Left ventricle myocardium inferior (tissue), 1 donor: ENCODE measurements around the gene GRM8. TPM values are rescaled to one million over a fixed set of nuclear protein-coding genes. Genes with fewer than 3 reads are reported as not detected.
A peak's percentile ranks its signal among the peaks of the same experiment; 100 is the strongest.

Experiments
- DNase-seq: peaks from one replicate; pipeline ENCODE4 v3.0.0-alpha.2; 2020
- H3K27ac ChIP-seq: fragments of 200-600 bp; replicated peaks from 2 replicates; pipeline ENCODE4 v1.8.0; 2021
- H3K27me3 ChIP-seq: fragments of 200-600 bp; 2 replicates; pipeline ENCODE4 v1.8.0; 2021; ENCODE audit warnings: low read depth
- H3K36me3 ChIP-seq: fragments of 200-600 bp; 2 replicates; pipeline ENCODE4 v1.8.0; 2021
- H3K4me1 ChIP-seq: fragments of 200-600 bp; 2 replicates; pipeline ENCODE4 v1.8.0; 2021
- H3K4me3 ChIP-seq: fragments of 200-600 bp; 2 replicates; pipeline ENCODE4 v1.8.0; 2021; ENCODE audit warnings: mild to moderate bottlenecking, moderate library complexity
- H3K9me3 ChIP-seq: fragments of 200-600 bp; replicated peaks from 2 replicates; pipeline ENCODE4 v1.8.0; 2021
- intact Hi-C: fragments of 100-400 bp; cut with micrococcal nuclease; formaldehyde crosslinking; loops from one replicate; pipeline ENCODE4 v1.11.0; 2022
- long read RNA-seq: library from polyadenylated mRNA; unstranded; transcript quantifications from one replicate; pipeline ENCODE4 v2.0.0, GENCODE V29; 2021
- total RNA-seq: library from RNA; stranded (reverse); fragmentation: NEBNext Ultra II Directional; extraction: Animal tissue kit (Norgen Biotek cat#: 25700); gene quantifications from one replicate; pipeline ENCODE4 v1.2.1, GENCODE V29; 2021
- TF ChIP-seq, protein P1 (sequence below): fragments of 200-600 bp; IDR thresholded peaks from 2 replicates; pipeline ENCODE4 v1.8.0; 2021; ENCODE audit warnings: antibody characterized with exemption, mild to moderate bottlenecking, borderline replicate concordance
- donor health status: DM: no; HTN: yes; CAD: no; lungs with severe emphysema.

The GRM8 gene
- total RNA-seq = 0.69 TPM
- long read RNA-seq, partial matches to known transcripts = 0 of 1 reads
- long read RNA-seq, other reads (novel, unspliced or antisense) = 1 of 1 reads

DNA sequence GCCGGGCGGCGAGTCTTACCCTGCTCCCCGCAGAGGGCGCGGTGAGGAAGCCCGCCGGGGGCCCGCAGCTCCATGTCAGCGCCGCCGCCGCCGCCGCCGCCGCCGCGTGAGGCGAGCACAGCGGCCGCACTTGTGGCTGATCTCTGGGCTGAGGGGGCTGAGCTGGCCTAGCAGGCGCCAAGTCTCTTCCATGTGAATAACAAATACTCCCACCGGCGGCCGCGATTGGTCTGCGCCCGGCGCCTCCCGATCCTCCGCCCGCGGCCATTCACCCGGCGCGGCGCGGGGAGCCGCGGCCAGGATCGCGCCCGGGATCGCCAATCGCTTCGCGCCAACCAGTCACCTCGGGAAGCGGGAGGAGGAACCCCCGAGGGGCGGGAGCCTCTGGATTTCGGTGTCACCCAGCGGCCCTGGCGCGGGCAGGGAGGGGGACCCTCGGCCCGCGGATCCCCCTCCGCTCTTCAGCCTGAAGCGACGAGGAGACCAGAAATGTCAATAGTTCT, at the start of gene GRM8:
TSS of gene GRM8 (minus strand) at position 164 of the 503 bp plus-strand sequence.
- intact Hi-C loops = no loop called here
- no peak within 1 kb of the TSS for H3K27ac ChIP-seq

GRCh38 chr7:127290801-127291361, 38.1 kb upstream of the GRM8 start:
- Histone ChIP-seq H3K27ac (no peak overlapping the region), H3K36me3 (no peaks in the 10 kb centered on the region), H3K27me3 (peaks cover 35% of the 10 kb centered on the region), H3K9me3 (no peaks in the 10 kb centered on the region), H3K4me1 (no peaks in the 10 kb centered on the region), H3K4me3 (no peak overlapping the region)
- intact Hi-C loops = no loop called here
- TF ChIP-seq, protein P1, sequence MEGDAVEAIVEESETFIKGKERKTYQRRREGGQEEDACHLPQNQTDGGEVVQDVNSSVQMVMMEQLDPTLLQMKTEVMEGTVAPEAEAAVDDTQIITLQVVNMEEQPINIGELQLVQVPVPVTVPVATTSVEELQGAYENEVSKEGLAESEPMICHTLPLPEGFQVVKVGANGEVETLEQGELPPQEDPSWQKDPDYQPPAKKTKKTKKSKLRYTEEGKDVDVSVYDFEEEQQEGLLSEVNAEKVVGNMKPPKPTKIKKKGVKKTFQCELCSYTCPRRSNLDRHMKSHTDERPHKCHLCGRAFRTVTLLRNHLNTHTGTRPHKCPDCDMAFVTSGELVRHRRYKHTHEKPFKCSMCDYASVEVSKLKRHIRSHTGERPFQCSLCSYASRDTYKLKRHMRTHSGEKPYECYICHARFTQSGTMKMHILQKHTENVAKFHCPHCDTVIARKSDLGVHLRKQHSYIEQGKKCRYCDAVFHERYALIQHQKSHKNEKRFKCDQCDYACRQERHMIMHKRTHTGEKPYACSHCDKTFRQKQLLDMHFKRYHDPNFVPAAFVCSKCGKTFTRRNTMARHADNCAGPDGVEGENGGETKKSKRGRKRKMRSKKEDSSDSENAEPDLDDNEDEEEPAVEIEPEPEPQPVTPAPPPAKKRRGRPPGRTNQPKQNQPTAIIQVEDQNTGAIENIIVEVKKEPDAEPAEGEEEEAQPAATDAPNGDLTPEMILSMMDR = no peak
- no peak for DNase-seq

More for the DNA sequence above, at the start of gene GRM8:
- TF ChIP-seq, protein P1 = peak; percentile 18
- Histone ChIP-seq H3K4me3 (peak within 1 kb of the TSS; percentile 85), H3K36me3 (no peaks in the 10 kb centered on the region), H3K4me1 (peaks cover 36% of the 10 kb centered on the region), H3K27me3 (peaks cover 92% of the 10 kb centered on the region), H3K9me3 (no peaks in the 10 kb centered on the region)
- peak; percentile 27 for DNase-seq

DNA sequence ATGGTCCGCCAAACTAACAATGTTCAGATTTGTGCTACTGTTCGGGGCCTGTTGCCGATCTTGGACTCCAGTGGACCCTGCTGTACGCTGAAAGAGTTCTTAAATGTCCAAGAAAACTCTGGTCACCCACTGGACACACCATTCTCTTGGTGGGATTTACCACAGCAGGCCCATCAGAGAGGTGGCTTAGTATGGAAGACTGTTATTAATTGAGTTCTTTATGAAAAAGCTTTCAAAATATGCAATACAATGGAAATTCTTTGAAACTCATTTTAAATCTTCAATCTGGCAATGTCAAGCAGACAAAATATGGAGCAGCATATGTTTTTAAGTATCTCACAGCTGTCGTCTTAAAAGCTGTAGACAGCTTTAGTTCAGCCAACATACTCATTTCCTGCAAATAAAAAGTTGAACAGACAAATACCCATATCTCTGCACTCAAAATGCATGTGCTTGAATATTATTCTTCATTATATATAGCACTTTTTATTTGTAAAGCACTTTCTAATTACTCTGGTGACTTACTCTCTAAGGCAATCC, 37.4 kb upstream of the GRM8 start:
- no peak overlapping the region for H3K27ac ChIP-seq
- H3K4me1 ChIP-seq = no peaks in the 10 kb centered on the region
- H3K36me3 ChIP-seq = no peaks in the 10 kb centered on the region
- H3K4me3 ChIP-seq = no peak overlapping the region
- H3K27me3 ChIP-seq = peaks cover 37% of the 10 kb centered on the region
- no peak for DNase-seq
- intact Hi-C loops = no loop called here
- H3K9me3 ChIP-seq = no peaks in the 10 kb centered on the region
- TF ChIP-seq, protein P1 = no peak

GRCh38 chr7:127287133-127287532, 34.4 kb upstream of the GRM8 start:
- no peak overlapping the region for H3K27ac ChIP-seq
- intact Hi-C loops = no loop called here
- no peaks in the 10 kb centered on the region for H3K4me1 ChIP-seq
- no peaks in the 10 kb centered on the region for H3K9me3 ChIP-seq
- no peaks in the 10 kb centered on the region for H3K36me3 ChIP-seq
- no peak overlapping the region for H3K4me3 ChIP-seq
- H3K27me3 ChIP-seq = peaks cover 20% of the 10 kb centered on the region
- TF ChIP-seq, protein P1 = no peak
- DNase-seq = no peak

- TF ChIP-seq, protein P1 = no peak
- Histone ChIP-seq H3K9me3 (no peaks in the 10 kb centered on the region), H3K4me1 (no peaks in the 10 kb centered on the region), H3K4me3 (no peak overlapping the region), H3K27ac (no peak overlapping the region), H3K36me3 (no peaks in the 10 kb centered on the region), H3K27me3 (peaks cover 67% of the 10 kb centered on the region)
- no peak for DNase-seq
- intact Hi-C loops = no loop called here
These were observed 17.4 kb upstream of the GRM8 start for GRCh38 chr7:127270093-127270492.
